Naive thymus-derived CD8-positive, alpha-beta T cell (primary cell): ENCODE data around the gene PTH1R. TPM values are rescaled to one million over a fixed set of nuclear protein-coding genes. Genes with fewer than 3 reads are reported as not detected.

Experiments
- ATAC-seq, 2 donors: fragments of 150-1000 bp; cut with Tn5 transposase in 1 of 2; sonication (Bioruptor Pico), chemical (Tn5 transposase) in 1 of 2; 1 replicate in 1 of 2; 2 replicates in 1 of 2; pipeline ENCODE4 v1.10.0; 2021; ENCODE audit warnings: mild to moderate bottlenecking in 2 of 2, moderate library complexity in 2 of 2
- POLR2A ChIA-PET: fragments of 350-600 bp; sonication (Branson Sonifier 250); formaldehyde crosslinking; loops from one replicate; lab custom pipeline; 2021; ENCODE audit warnings: antibody characterized with exemption; lab: Charles Lee
- DNase-seq, 10 donors: peaks; one replicate each; pipeline versions ENCODE4 v3.0.0 to v3.0.0-alpha.2; 2020 to 2022
- H3K27ac Mint-ChIP-seq, 10 donors: one replicate each; pipeline ENCODE4 v1.8.0; 2020 to 2022; ENCODE audit warnings: mild to moderate bottlenecking in 10 of 10, mixed read lengths in 10 of 10, moderate library complexity in 4 of 10, inconsistent platforms in 1 of 10
- H3K27me3 Mint-ChIP-seq, 5 donors: one replicate each; pipeline ENCODE4 v1.8.0; 2021 to 2022; ENCODE audit warnings: mixed read lengths in 5 of 5
- H3K36me3 Mint-ChIP-seq, 3 donors: one replicate each; pipeline ENCODE4 v1.8.0; 2020 to 2022; ENCODE audit warnings: mixed read lengths in 3 of 3, mild to moderate bottlenecking in 2 of 3, inconsistent platforms in 1 of 3
- H3K4me1 Mint-ChIP-seq, 4 donors: one replicate each; pipeline ENCODE4 v1.8.0; 2021 to 2022; ENCODE audit warnings: mixed read lengths in 4 of 4
- H3K4me3 Mint-ChIP-seq, 10 donors: one replicate each; pipeline ENCODE4 v1.8.0; 2020 to 2022; ENCODE audit warnings: mild to moderate bottlenecking in 10 of 10, mixed read lengths in 10 of 10, moderate library complexity in 6 of 10, inconsistent platforms in 1 of 10
- H3K9me3 Mint-ChIP-seq, 9 donors: one replicate each; pipeline ENCODE4 v1.8.0; 2020 to 2022; ENCODE audit warnings: mixed read lengths in 9 of 9, mild to moderate bottlenecking in 3 of 9, inconsistent platforms in 1 of 9, moderate library complexity in 1 of 9
- polyA plus RNA-seq, 3 donors: library from polyadenylated mRNA; unstranded; fragments of 300-500 nt; fragmentation: Illumina TruSeq; gene quantifications; one replicate each; pipeline ENCODE4 v1.2.3, GENCODE V29; 2021
- total RNA-seq, 8 experiments: library from RNA in 2 of 8; stranded (reverse) in 2 of 8; gene quantifications; one replicate each; pipeline ENCODE4 v1.2.3 and lab custom pipeline; 2021 to 2026

Gene PTH1R
- total and polyA plus RNA-seq, 5 experiments from 2014 or later = not detected

- Mint-ChIP-seq H3K36me3 (peaks cover 0 to 15% (median 3%) of the 10 kb centered on the region in 3 donors), H3K27me3 (no peaks in the 10 kb centered on the region), H3K27ac (peak overlapping the region in 4 of 10 donors; percentile 7 to 86 (median 70)), H3K4me1 (peaks cover 65 to 97% (median 95%) of the 10 kb centered on the region in 4 donors), H3K4me3 (peak overlapping the region in 6 of 10 donors; percentile 1 to 58 (median 28)), H3K9me3 (no peaks in the 10 kb centered on the region)
- ATAC-seq (no peak), DNase-seq (no peak)
- POLR2A ChIA-PET = interaction anchor here (0.9 kb wide), 1 partner anchor 26 kb away, joined by 3 read pairs; the partner anchor contains the start of gene CCDC12
These were observed 73.2 kb downstream of the PTH1R start for GRCh38 chr3:46950650-46951241.

GRCh38 chr3:46952813-46953212 lies 75.3 kb downstream of the PTH1R start:
- peak overlapping the region in 9 of 10 donors; percentile 3 to 81 (median 66) for H3K4me3 Mint-ChIP-seq
- DNase-seq (no peak), ATAC-seq (no peak)
- POLR2A ChIA-PET = interaction anchor here (1.6 kb wide), 1 partner anchor 23 kb away, joined by 4 read pairs; the partner anchor contains the start of gene CCDC12
- peak overlapping the region in 5 of 10 donors; percentile 9 to 90 (median 74) for H3K27ac Mint-ChIP-seq
- H3K4me1 Mint-ChIP-seq = peaks cover 53 to 96% (median 92%) of the 10 kb centered on the region in 4 donors
- no peaks in the 10 kb centered on the region for H3K27me3 Mint-ChIP-seq
- no peaks in the 10 kb centered on the region for H3K9me3 Mint-ChIP-seq
- peaks cover 0 to 5% (median 0%) of the 10 kb centered on the region in 3 donors for H3K36me3 Mint-ChIP-seq

Other genes starting within 250 kb of the PTH1R start
- gene ALS2CL, start 184.0 kb upstream of the PTH1R start, total RNA-seq = 10 to 100 TPM in 1 of 2 experiments, 1 to 10 TPM in 1; 9.1 to 10.2 TPM
- 1 to 10 TPM in 1 of 3 donors, under 1 TPM in 2; 0.48 to 1.2 (median 0.85) TPM for gene ALS2CL, start 184.0 kb upstream of the PTH1R start, polyA plus RNA-seq
- gene TMIE, start 176.3 kb upstream of the PTH1R start, total RNA-seq = 1 to 10 TPM; 2.1 to 2.2 TPM
- gene TMIE, start 176.3 kb upstream of the PTH1R start, polyA plus RNA-seq = 1 to 10 TPM in 2 of 3 donors, under 1 TPM in 1; 0.29 to 1.4 (median 1.1) TPM
- not detected for gene PRSS50, start 159.9 kb upstream of the PTH1R start, total RNA-seq
- gene PRSS50, start 159.9 kb upstream of the PTH1R start, polyA plus RNA-seq = under 1 TPM in 1 of 3 donors, not detected in 2; 0.05 TPM
- gene MYL3, start 14.3 kb upstream of the PTH1R start, total RNA-seq = not detected
- gene MYL3, start 14.3 kb upstream of the PTH1R start, polyA plus RNA-seq = not detected
- gene CCDC12, start 99.0 kb downstream of the PTH1R start, total RNA-seq = 10 to 100 TPM; 58.8 to 59.5 TPM
- gene CCDC12, start 99.0 kb downstream of the PTH1R start, polyA plus RNA-seq = 100 to 1,000 TPM in 2 of 3 donors, 10 to 100 TPM in 1; 81.9 to 106 (median 106) TPM
- 10 to 100 TPM; 40.7 to 46.0 TPM for gene NBEAL2, start 101.9 kb downstream of the PTH1R start, total RNA-seq
- gene NBEAL2, start 101.9 kb downstream of the PTH1R start, polyA plus RNA-seq = 1 to 10 TPM in 2 of 3 donors, under 1 TPM in 1; 0.89 to 2.8 (median 1.9) TPM